Astrocyte of the spinal cord (primary cell): ENCODE data around the gene SDF2.

Experiments
- DNase-seq: peaks from one replicate; pipeline ENCODE4 v3.0.0; 2011; ENCODE audit warnings: low read depth, low spot score
- H3K4me3 ChIP-seq: 2 replicates; pipeline ENCODE4 v1.5.1; 2011; ENCODE audit warnings: low read depth, mild to moderate bottlenecking, low read length, moderate library complexity
- in situ Hi-C: cut with HindIII; loops from 2 replicates; pipeline ENCODE4 v1.10.0; 2017; ENCODE audit warnings: low sequenced_read_pairs
- TF ChIP-seq, protein P1 (sequence below): IDR thresholded peaks from 2 replicates; pipeline ENCODE4 v1.5.1; 2012; ENCODE audit warnings: low read depth, mild to moderate bottlenecking, low read length, inconsistent platforms

Gene SDF2

DNA sequence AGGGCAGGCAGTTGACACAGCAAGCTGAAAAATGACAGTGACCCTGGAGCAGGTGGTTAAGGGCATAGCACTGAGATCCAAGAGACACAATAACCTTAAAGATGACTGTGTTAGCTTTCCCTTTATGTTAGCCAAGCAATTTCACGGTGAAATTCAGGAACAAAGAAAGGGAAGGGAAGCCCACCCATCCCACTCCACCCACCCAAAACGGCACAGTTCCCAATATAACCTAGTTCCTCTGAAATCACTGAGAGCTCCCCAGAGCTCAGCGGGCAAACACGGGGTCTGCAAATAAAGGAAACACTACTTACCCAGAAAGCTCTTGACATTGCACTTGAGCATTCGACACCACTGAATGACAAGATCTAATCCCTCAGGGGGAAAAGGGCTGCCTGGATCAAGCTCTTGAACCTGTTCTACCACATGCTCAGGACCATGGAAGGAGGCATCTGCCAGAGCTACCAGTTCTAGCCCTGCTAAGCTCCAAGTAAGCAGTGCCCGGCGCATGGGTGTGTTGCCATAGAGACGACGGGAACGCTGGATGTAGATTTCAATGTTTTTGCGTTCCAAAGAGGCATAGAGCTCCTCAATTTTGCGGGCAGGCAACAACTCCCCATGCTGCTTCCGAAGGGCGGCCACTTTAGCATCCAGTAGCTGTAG is 27.4 kb downstream of the SDF2 start:
- TF ChIP-seq, protein P1, sequence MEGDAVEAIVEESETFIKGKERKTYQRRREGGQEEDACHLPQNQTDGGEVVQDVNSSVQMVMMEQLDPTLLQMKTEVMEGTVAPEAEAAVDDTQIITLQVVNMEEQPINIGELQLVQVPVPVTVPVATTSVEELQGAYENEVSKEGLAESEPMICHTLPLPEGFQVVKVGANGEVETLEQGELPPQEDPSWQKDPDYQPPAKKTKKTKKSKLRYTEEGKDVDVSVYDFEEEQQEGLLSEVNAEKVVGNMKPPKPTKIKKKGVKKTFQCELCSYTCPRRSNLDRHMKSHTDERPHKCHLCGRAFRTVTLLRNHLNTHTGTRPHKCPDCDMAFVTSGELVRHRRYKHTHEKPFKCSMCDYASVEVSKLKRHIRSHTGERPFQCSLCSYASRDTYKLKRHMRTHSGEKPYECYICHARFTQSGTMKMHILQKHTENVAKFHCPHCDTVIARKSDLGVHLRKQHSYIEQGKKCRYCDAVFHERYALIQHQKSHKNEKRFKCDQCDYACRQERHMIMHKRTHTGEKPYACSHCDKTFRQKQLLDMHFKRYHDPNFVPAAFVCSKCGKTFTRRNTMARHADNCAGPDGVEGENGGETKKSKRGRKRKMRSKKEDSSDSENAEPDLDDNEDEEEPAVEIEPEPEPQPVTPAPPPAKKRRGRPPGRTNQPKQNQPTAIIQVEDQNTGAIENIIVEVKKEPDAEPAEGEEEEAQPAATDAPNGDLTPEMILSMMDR: no peak
- in situ Hi-C loops: no loop called here
- no peak for DNase-seq
- no peak overlapping the region for H3K4me3 ChIP-seq

DNA sequence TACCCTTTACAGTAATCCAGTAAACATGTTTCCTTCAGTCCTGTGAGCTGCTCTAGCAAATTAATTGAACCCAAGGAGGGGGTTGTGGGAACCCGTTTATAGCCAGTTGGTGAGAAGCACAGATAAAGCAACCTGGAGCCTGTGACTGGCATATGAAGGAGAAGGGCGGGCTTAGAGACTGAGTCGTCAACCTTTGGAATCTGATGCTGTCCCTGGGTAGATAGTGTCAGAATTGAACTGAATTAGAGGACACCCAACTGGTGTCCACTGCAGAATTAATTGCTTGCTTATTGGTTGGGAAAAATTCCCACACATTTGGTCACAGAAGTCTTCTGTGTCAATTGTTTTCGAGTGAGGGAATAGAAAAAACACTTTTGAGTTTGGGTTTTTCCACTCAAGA is 34.9 kb downstream of the SDF2 start:
- no peak overlapping the region for H3K4me3 ChIP-seq
- no peak for DNase-seq
- in situ Hi-C loops: no loop called here
- TF ChIP-seq, protein P1: no peak

DNA sequence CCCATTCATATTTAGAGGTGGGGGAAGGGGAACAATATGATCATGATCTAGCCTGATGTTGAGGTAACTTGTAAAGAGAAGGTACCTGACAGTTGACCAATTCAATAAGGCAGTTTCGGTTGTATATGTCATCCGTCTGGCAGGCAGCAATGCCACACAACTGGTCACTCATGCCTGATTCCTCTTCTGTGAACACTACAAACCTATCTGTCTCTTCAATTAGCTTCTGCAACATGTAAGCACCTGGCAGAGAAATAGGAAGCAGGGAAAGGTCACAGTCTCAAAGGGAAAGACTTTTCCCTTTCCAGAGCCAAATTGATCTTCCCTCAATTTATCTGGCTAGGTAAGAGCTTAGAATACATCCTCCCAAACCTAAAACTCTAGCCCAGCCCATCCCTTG is 37.6 kb downstream of the SDF2 start:
- TF ChIP-seq, protein P1: no peak
- in situ Hi-C loops: no loop called here
- no peak overlapping the region for H3K4me3 ChIP-seq
- DNase-seq: no peak

DNA sequence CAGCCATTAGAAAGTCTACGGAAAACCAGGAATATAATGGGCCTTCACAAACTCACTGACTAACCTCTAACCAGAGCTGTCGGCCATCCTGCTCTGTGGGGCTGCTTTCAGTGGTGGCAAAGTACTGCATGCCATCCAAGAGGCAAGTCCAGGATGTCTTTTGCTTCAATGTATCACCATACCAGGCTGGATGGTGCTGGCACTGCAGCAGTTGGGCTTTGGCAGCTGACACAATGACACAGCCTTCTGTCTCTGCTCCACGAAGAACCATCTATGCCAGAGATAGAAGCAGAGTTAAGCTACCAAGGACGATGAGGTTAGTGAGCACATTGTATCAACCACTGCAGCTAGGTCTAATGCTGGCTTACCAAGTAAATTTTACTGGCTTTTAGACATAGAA is 38.0 kb downstream of the SDF2 start:
- in situ Hi-C loops: no loop called here

DNA sequence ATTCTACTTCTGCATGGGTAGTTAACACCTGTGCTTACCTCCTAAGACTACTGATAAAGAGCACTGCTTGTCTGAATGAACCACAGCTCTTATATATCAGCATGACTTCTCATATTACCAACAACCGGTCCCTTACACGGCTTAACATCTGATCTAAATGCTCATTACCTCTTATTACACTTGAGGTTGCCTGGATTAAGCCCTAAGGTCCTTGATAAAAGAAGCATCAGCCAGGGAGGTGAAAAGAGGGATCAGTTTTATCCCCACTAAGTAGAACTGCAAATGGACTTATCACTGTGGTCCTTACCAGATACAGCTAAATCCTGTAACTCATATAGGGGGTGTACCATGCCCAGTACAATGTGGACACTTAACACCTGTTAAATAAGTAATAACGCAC is 39.5 kb downstream of the SDF2 start:
- DNase-seq: no peak
- H3K4me3 ChIP-seq: no peak overlapping the region
- TF ChIP-seq, protein P1: no peak
- in situ Hi-C loops: no loop called here

More for the DNA sequence above, 38.0 kb downstream of the SDF2 start:
- TF ChIP-seq, protein P1: no peak
- no peak overlapping the region for H3K4me3 ChIP-seq
- DNase-seq: no peak

DNA sequence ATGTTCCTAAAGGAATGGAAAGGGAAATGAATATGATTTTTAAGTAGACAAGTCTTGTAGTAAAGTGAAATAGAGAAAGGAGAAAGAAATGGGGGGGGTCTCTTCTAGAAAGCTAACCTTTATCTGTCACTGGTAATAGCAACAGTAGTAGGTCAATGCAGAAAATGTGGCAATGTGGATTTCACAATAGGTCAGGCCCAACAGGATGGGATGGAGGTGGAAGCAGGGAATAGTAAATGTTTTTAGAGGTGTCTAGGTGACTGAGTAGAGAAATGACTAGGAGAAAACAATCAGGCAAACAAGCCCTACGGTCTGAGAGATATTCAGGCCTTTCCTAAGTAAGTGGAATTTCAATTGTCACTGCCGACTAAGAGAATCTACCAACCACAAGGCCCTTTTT is 41.7 kb downstream of the SDF2 start:
- TF ChIP-seq, protein P1: no peak
- in situ Hi-C loops: no loop called here
- DNase-seq: no peak
- H3K4me3 ChIP-seq: no peak overlapping the region
